Transverse colon (tissue), 4 donors: ENCODE data around the gene HSD11B1L. TPM values are rescaled to one million over a fixed set of nuclear protein-coding genes. Genes with fewer than 3 reads are reported as not detected.

ENCODE experiments used
- DNase-seq: peaks from one replicate; pipeline ENCODE4 v3.0.0-alpha.2; 2019
- H3K27ac ChIP-seq, 4 donors: fragments of 200-600 bp; sonication (generic); 2 replicates each; pipeline ENCODE4 v1.5.1; 2016 to 2018; ENCODE audit warnings: inconsistent platforms in 4 of 4
- H3K27me3 ChIP-seq: fragments of 200-600 bp; sonication (generic); 2 replicates; pipeline ENCODE4 v1.5.1; 2017; ENCODE audit warnings: inconsistent platforms
- H3K36me3 ChIP-seq, 4 donors: fragments of 200-600 bp; sonication (generic); 2 replicates each; pipeline ENCODE4 v1.5.1; 2017 to 2019; ENCODE audit warnings: inconsistent platforms in 4 of 4
- H3K4me1 ChIP-seq, 4 donors: fragments of 200-600 bp; sonication (generic); 2 replicates each; pipeline ENCODE4 v1.5.1; 2017 to 2020; ENCODE audit warnings: inconsistent platforms in 4 of 4
- H3K4me3 ChIP-seq, 4 donors: fragments of 200-600 bp; sonication (generic); 1 replicate in 1 of 4; 2 replicates in 3 of 4; pipeline versions ENCODE4 v1.5.1 to v1.6.1; 2017 to 2019; ENCODE audit warnings: inconsistent platforms in 4 of 4
- H3K9me3 ChIP-seq, 2 donors: fragments of 200-600 bp; sonication (generic); 2 replicates each; pipeline ENCODE4 v1.5.1; 2017 to 2019; ENCODE audit warnings: inconsistent platforms in 2 of 2
- CTCF ChIP-seq, 5 experiments: fragments of 200-600 bp in 3 of 5; fragments of 450-650 bp in 2 of 5; sonication (generic) in 3 of 5; IDR thresholded peaks; 1 replicate in 2 of 5; 2 replicates in 3 of 5; pipeline ENCODE4 v1.5.1; 2016 to 2017; ENCODE audit warnings: antibody characterized with exemption in 5 of 5, inconsistent platforms in 3 of 5, mild to moderate bottlenecking in 2 of 5, moderate library complexity in 1 of 5
- EP300 ChIP-seq: sonication (generic); formaldehyde crosslinking; IDR thresholded peaks from one replicate; pipeline ENCODE4 v1.6.1; 2017; ENCODE audit warnings: antibody characterized with exemption, low read depth
- POLR2A ChIP-seq: fragments of 450-650 bp; IDR thresholded peaks from one replicate; pipeline ENCODE4 v1.6.1; 2016; ENCODE audit warnings: antibody characterized with exemption, mild to moderate bottlenecking, moderate library complexity
- POLR2AphosphoS5 ChIP-seq, 3 donors: sonication (generic); formaldehyde crosslinking; IDR thresholded peaks; one replicate each; pipeline ENCODE4 v1.6.1; 2016; ENCODE audit warnings: antibody characterized with exemption in 3 of 3
- WGBS, 2 donors: methylation state at CpG; one replicate each; pipeline ENCODE4 v1.1.5; 2018; ENCODE audit warnings: low coverage in 1 of 2; 5-methylcytosine and 5-hydroxymethylcytosine counted together
- in situ Hi-C, 4 donors: fragments of 200-750 bp; cut with MboI; loops; one replicate each; pipeline versions ENCODE4 v1.15.0 to v1.15.1; 2017; ENCODE audit warnings: low sequenced_read_pairs in 3 of 4, low pct_ligation_motif_present in 1 of 4, low pct_unique_long_range_greater_than_20kb in 1 of 4
- intact Hi-C: fragments of 100-400 bp; cut with DNase I; formaldehyde crosslinking; loops from one replicate; pipeline ENCODE4 v1.15.1; 2023; ENCODE audit warnings: low total_unique reads
- total RNA-seq, 4 donors: library from RNA; depleted of rRNA; stranded (reverse); fragments of >200 nt; gene quantifications; one replicate each; pipeline ENCODE4 v1.1.0, GENCODE V29; 2016

Gene HSD11B1L
- total RNA-seq, 4 donors from 2014 or later: 10.8 to 30.1 (median 16.6) TPM

- no peak for DNase-seq
- no peak for TF ChIP-seq POLR2AphosphoS5 (IDR thresholded peaks at IDR 0.05)
- no peak for TF ChIP-seq POLR2A
- TF ChIP-seq CTCF (IDR thresholded peaks at IDR 0.05): no peak
- no peak for TF ChIP-seq EP300
- intact Hi-C loops (no loop called here), in situ Hi-C loops (no loop called here)
- Histone ChIP-seq H3K4me1 (peaks cover 0 to 13% (median 11%) of the 10 kb centered on the region in 4 donors), H3K4me3 (no peak overlapping the region), H3K36me3 (peaks cover 0 to 36% (median 9%) of the 10 kb centered on the region in 4 donors), H3K9me3 (no peaks in the 10 kb centered on the region), H3K27ac (no peak overlapping the region), H3K27me3 (no peaks in the 10 kb centered on the region)
- 88% methylated on average over 39 of the region's 42 CpGs; no CpG with 5 or more reads in 1 of the 2 donors for WGBS, 2 donors
Measured at GRCh38 chr19:5696196-5697021, 15.6 kb downstream of the HSD11B1L start.

GRCh38 chr19:5697022-5697889 is 16.4 kb downstream of the HSD11B1L start:
- no peak for DNase-seq
- Histone ChIP-seq H3K9me3 (no peaks in the 10 kb centered on the region), H3K4me1 (peaks cover 0 to 5% (median 3%) of the 10 kb centered on the region in 4 donors), H3K4me3 (no peak overlapping the region), H3K27me3 (no peaks in the 10 kb centered on the region), H3K36me3 (peaks cover 0 to 36% (median 9%) of the 10 kb centered on the region in 4 donors), H3K27ac (no peak overlapping the region)
- 68 to 81% methylated on average over 6 to 25 of the region's 25 CpGs for WGBS, 2 donors
- intact Hi-C loops (no loop called here), in situ Hi-C loops (no loop called here)
- no peak for TF ChIP-seq POLR2A
- no peak for TF ChIP-seq EP300

- in situ Hi-C loops: no loop called here
- no peak overlapping the region for H3K27ac ChIP-seq
- intact Hi-C loops: no loop called here
- no peaks in the 10 kb centered on the region for H3K27me3 ChIP-seq
- 90% methylated on average over 29 of the region's 30 CpGs; no CpG with 5 or more reads in 1 of the 2 donors for WGBS, 2 donors
- H3K36me3 ChIP-seq: peaks cover 0 to 32% (median 9%) of the 10 kb centered on the region in 4 donors
- no peak for DNase-seq
- no peaks in the 10 kb centered on the region for H3K9me3 ChIP-seq
- H3K4me3 ChIP-seq: no peak overlapping the region
- H3K4me1 ChIP-seq: no peaks in the 10 kb centered on the region
- TF ChIP-seq CTCF (IDR thresholded peaks at IDR 0.05) (no peak), POLR2A (no peak), POLR2AphosphoS5 (IDR thresholded peaks at IDR 0.05) (no peak)
Measured at GRCh38 chr19:5697890-5698634, 17.2 kb downstream of the HSD11B1L start.

- no peak overlapping the region for H3K4me3 ChIP-seq
- intact Hi-C loops (no loop called here), in situ Hi-C loops (no loop called here)
- H3K4me1 ChIP-seq: no peaks in the 10 kb centered on the region
- no peak for DNase-seq
- H3K36me3 ChIP-seq: peaks cover 0 to 37% (median 10%) of the 10 kb centered on the region in 4 donors
- WGBS, 2 donors: 88% methylated on average over 35 of the region's 38 CpGs; no CpG with 5 or more reads in 1 of the 2 donors
- H3K27me3 ChIP-seq: no peaks in the 10 kb centered on the region
- H3K9me3 ChIP-seq: no peaks in the 10 kb centered on the region
- no peak for TF ChIP-seq POLR2A
- no peak for TF ChIP-seq CTCF (IDR thresholded peaks at IDR 0.05)
- no peak for TF ChIP-seq POLR2AphosphoS5 (IDR thresholded peaks at IDR 0.05)
- TF ChIP-seq EP300: no peak
- no peak overlapping the region for H3K27ac ChIP-seq
Measured at GRCh38 chr19:5698635-5699422, 18.0 kb downstream of the HSD11B1L start.
